ENCODE data around the gene TPP1.
A peak's percentile ranks its signal among the peaks of the same experiment; 100 is the strongest.

The TPP1 gene

DNA sequence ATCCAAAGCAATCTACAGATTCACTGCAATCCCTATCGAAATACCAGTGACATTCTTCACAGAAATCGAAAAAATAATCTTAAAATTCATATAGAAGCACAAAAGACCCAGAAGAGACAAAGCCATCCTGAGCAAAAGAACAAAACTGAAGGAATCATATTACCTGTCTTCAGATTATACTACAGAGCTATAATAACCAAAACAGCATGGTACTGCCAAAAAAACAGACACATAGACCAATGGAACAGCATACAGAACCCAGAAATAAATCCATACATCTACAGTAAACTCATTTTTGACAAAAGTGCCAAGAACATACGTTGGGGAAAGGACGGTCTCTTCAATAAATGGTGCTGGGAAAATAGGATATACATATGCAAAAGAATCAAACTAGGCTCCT lies 34.7 kb downstream of the TPP1 start:
- no peak for DNase-seq

DNA sequence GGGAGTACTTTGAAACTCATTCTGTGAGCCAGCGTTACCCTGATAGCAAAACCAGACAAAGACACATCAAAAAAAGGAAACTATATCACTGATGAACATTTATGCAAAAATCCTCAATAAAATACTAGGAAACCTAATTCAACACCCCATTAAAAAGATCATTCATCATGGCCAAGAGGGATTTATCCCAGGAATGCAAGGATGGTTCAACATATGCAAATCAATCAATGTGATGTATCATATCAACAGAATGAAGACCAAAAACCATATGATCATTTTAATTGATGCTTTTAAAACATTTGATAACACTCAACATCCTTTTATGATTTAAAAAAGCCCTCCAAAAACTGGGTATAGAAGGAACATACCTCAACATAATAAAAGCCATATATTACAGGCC lies 35.6 kb downstream of the TPP1 start:
- no peak for DNase-seq

DNA sequence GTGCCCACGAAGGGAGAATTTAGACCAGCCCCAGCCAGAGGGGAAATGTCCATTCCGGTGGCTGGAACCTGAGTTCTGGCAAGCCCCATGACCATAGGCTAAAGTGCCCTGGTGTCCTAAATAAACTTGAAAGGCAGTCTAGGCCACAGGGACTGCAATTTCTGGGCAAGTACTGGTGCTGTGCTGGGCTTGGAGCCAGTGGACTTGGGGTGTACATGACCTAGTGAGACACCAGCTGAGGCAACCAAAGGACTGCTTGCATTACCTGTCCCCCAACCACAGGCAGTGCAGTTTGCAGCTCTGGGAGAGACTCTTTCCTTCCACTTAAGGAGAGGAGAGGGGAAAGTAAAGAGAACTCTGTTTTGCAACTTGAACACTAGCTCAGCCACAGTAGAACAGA lies 39.5 kb downstream of the TPP1 start:
- no peak for DNase-seq

DNA sequence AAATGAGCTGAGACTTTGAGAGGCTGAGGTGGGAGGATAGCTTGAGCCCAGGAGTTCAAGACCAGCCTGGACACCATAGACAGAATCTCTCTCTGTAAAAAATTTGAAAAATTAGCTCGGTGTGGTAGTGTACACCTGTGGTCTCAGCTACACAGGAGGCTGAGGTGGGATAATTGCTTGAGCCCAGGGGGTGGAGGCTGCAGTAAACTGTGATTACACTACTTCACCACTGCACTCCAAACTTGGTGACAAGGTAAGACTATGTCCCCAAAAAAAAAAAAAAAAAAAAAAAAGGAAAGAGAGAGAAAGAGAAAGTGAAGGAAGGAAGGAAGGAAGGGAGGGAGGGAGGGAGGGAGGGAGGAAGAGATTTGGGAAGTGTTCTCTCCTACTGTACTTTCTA lies 41.1 kb downstream of the TPP1 start:
- no peak for DNase-seq

DNA sequence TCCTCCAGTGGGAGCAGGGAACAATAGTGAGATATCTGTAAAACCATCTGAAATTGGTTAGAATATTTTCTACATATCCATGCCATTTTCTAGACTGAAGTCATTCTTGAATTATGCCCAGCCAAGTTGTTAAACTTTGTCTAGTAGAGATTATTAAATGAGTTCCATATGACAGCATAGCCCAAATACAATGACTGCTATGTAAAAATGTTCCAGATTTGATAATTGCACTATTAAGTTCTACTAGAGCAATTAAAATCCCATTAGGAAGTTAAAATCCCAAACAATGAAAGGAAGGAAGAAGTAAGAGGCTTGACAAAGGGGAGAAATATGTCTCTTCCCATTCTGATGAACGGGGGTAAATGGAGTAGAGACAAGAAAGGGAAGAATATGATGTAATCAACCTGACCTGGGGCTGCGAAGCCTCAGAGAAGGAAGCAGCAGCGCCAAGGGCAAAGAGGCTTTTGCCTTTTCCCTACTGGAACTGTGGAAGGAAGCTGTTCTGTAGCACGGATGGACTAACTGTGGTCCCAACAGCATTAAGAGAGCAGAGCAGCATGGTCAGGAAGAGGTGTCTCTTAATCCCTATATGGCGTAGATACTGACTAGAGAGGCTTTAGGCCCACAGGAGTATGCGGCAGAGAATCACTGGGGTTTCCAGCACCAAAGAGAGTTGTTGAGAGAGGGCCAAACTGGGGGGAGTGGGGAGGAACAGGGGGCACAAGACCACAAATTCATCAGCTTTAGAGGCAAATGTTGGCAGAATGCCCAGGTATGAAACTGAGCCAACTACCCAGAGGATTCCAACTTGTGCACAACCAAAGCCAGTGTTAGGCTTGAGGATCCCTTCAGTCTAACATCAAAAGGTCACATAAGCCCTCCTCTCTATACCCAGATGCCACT lies 42.5 kb downstream of the TPP1 start:
- peak; percentile 61 for DNase-seq

DNA sequence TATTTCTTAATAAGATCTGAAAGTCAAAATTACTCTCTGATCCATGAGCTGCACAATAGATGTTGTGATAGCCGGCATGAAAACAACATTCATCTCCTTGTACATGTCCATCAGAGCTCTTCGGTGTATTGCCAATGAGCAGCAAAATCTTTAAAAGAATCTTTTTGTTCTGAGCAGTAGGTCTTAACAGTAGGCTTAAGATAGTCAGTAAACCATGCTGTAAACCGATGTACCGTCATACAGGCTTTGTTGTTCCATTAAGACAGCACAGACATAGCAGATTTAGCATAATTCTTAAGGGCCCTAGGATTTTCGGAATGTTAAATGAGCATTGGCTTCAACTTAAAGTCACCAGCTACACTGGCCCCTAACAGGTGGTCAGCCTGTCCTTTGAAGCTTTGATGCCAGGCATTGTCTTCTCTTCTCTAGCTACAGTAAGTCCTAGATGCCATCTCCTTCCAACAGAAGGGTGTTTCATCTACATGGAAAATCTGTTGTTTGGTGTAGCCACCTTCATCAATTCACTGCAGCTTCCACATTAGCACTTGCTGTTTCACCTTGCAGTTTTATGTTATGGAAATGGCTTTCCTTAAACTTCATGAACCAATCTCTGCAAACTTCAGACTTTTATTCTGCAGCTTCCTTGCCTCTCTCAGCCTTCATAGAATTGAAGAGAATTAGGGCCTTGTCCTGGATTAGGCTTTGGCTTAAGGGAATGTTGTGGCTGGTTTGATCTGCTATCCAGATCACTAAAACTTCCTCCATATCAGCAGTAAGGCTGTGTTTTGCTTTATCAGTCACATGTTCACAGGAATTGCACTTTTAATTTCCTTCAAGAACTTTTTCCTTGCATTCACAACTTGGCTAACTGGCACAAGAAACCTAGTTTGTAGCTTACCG lies 44.2 kb downstream of the TPP1 start:
- no peak for DNase-seq

DNA sequence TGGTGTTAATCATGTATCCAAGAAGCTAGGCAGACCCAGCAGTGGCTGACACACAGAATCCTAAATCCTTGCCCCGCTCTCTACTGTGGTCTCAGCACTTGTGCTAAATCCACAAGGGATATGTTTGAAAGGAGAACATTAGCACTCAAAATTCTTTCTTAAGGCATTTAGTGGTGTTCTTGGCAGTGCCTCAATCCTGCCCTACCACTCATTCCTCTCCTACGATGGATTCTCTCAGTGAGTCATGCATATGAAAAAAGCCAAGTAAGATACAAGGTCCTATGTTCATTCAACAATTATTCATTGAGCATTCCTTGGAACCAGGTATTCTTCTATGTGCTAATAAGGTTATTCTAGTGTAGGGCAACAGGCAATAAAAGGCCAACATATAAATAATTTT lies 47.0 kb downstream of the TPP1 start:
- no peak for DNase-seq

DNA sequence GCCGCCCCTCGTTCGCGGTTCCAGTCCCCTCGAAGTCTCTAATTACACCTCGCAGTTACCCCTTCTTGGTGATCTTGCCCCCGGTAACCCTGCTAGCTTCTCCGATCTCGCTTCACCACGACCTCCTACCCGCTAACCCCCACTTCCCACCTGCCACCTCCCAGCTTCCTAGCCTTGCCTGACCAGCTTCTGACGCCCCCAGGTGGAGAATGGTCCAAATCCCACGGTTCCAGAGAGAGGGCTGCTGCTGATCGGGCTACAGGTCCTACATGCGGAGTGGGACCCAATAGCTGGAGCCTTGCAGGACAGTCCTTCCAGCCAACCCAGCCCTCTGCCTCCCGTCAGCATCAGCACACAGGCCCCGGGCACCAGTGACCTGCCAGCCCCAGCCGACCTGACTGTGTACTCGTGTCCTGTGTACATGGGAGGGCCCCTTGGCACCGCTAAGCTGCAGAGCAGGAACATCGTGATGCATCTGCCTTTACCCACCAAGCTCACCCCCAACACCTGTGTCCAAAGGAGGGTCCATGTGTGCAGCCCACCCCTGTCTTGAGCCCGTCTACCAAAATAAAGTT lies 47.7 kb downstream of the TPP1 start:
- DNase-seq, result no peak

DNA sequence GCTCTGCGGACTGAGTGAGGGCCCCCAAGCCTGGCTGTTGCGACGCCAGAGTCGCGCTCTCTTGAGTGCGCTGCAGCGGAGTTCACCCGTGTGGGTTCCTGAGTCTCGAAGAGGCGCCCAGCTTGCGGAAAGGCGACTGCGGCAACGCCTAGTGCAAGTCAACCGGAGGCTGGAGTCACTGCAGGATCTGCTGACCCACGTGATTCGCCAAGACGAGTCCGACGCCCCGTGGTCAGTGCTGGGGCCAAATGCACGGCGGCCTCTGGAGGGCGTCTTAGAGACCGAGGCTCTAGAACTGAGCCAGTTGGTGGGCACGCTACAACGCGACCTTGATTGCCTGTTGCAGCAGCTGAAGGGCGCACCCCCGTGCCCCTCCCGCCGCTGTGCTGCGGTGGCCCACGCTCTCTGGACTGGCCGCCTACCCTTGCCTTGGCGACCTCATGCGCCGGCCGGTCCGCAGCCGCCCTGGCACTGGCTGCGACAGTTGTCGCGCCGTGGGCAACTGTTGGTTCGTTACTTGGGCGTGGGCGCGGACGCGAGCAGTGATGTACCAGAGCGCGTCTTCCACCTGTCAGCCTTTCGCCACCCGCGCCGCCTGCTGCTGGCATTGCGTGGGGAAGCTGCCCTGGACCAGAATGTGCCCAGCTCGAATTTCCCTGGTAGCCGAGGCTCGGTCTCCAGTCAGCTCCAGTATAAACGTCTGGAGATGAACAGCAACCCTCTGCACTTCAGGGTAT lies 48.4 kb downstream of the TPP1 start:
- no peak for DNase-seq

DNA sequence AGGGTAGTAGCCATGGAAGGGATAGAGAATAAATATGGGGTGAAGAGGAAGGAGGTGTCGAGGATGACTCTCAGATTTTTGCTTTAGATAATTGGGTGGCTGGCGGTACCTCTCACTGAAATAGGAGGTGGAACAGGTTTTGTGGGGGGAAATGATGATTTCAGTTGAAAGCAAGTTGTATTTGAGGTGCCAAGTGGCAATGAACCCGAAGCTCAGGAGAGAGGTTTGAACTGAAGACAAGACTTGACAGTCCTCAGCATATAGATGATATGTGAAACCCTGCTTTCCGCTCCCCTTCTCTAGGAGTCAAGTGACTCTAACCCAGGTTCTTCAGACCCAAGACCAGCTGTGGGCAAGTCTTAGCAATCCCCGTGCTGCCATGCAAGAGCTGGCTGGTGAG lies 49.5 kb downstream of the TPP1 start:
- no peak for DNase-seq

DNA sequence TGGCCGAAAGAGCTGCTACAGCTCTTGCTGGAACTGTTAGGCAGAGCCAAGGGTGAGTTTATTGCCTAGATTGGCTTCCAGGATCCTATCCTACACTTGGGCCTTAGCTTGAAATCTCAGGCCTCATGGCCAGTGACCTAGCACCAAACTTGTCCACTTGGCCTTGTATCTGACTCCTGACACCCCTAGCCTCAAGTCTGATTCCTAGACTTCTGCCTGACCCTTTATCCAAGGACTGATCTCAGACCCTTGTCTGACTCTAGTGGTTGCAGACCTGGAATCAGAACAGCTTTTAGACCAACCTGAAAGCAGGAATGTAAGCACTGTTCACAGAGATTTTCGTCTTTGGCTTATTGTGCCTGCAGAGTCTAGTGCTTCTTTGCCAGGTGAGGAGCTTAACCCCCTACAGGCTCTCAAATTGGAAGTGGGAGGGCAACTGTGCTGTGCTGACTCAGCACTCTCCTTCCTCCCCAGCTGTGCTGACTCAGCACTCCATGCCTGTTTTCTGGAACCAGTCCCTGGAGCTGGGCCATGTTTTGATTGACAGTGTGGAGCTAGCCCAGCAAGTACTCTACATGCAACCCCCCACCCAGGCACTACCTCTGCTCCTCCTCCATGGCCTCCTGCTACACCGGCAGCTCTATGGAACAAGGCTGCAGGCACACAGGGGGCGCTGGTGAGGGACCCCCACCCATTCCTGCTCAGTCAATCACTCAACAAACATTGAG lies 50.9 kb downstream of the TPP1 start:
- peak; percentile 83 for DNase-seq

DNA sequence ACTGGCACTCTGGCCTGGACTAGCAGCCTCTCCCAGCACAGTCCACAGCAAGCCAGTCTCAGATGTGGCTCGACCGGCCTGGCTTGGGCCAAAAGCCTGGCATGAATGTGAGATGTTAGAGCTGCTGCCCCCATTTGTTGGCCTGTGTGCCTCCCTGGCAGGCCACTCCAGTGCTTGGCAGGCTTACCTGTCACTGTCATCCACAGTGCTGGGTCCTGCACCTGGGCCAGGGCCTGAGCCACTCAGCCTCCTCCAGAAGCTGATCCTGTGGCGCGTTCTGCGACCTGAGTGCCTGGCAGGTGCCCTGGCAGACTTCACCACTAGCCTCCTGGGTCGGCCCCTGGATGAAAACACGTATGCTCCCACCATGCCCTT lies 51.9 kb downstream of the TPP1 start:
- DNase-seq, result no peak

DNA sequence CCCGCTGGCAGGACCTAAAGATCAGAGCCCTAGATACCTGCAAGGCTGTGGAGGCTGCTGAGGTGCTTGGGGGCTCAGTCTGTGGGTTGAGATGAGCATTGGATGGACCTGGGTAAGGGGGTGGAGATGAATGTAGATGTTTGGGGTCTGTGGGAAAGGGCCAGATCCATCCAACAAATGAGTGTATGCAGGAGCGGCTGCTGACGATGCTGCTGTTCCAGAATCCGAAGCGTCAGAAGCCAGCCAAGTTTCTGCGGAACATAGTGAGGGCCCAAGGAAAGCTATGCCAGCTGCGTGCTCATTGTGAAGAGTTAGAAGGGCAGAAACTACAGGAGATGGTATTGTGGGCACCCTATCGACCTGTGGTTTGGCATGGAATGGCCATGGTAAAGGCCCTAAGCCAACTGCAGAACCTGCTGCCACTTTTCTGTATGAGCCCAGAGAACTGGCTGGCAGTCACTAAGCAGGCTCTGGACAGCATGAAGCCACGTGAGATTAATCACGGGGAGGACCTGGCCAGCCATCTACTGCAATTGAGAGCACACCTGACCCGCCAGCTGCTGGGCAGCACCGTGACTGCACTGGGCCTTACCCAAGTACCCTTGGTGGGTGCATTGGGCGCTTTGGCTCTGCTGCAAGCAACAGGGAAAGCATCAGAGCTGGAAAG lies 52.4 kb downstream of the TPP1 start:
- no peak for DNase-seq

DNA sequence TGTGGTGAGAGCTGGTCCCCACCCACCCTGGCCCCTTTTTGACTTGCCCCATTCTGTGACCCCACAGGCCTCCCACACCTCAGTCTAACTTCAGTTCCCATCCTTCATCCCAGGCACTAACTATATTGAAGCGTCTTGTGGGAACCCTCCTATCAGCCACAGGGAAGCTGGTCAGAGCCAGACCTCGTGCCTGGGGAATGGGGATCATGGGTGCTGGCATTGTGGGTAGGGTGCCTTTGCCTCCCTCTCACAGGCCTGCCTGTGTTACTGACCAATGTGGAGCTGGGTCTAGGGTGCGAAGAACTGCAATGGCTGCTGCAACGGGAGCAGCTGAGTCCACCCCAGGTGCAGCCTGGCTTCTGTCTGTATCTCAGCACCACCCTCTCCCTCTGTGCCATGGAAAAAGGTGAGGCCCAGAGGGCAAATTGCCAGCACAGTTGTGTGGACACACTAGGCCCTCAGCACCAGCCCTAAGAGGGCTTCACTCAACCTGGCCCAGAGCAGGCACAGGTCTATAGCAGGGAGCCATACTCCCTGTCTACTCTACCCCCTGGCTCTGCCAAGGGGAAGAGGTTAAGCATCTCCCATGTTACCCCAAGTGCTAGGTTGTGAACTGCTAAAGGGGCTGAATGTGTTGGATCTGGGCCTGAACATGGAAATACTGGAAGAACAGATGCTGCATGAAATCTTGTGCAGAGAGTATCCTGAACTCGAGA lies 53.1 kb downstream of the TPP1 start:
- no peak for DNase-seq

DNA sequence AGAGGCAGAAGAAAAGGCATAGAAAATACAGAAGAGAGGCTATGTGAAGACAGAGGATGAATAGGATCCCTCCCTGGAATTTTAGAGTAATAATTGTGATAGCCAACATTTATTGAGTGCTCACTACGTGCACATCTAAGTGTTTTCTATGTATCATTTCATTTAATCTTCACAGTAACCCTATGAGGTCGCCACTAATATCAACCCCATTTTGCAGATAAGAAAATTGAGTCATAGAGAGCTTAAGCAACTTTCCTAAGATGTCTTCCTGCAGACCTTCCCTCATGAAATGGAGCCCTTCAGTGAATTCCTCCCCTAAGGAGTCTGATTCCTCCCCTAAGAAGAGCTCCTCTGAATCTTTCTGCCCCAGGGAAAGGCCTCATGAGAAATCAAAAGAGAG lies 53.9 kb downstream of the TPP1 start:
- DNase-seq, result no peak

DNA sequence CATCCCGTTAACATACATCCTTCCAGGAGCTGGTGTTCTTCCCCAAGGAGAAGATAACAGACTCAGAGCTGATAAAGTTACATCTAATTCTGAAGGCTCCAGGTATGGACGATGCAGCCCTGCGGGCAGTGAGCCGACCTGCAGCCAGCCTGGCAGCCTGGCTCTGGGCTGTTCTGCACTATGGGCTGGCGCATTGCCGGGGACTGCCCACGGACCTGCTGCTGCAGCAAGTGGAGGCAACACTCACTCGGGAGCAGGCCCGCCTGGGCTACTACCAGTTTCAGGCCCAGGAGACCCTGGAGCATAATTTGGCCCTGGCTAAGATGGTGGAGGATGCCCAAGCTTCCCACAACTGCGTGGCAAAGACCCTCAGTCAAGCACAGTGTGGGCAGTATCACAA lies 55.6 kb downstream of the TPP1 start:
- DNase-seq, result no peak

DNA sequence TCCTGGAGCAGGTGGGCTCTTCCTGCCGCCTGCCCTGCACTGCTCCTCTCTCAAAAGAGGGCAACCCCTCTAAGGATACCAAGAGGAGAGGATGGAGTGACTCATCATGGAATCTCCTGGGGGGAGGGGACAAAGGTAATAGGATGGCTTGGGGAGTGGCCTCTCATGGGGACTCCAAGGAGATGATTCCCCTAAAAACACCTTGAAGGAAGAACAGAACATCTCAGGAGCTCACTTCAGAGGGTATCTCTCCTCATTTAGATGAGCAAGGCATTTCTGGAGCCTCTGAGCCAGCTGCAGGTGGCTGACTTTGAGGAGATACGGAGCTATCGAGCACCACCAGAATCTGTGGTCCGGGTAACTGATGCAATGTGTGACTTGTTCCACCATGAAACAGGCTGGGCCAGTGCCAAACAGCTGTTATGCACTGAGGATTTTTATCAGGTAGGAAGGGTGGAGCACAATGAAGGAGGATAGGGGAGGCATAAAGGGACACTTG lies 56.1 kb downstream of the TPP1 start:
- peak; percentile 86 for DNase-seq

Data from hematopoietic multipotent progenitor cell treated with erythropoietin and hydrocortisone succinate and interleukin-3 and kit ligand, for 8 days (in vitro differentiated cells).